DMS153 (cell line): ENCODE results near the gene BICRA.
A peak's percentile ranks its signal among the peaks of the same experiment; 100 is the strongest.
"Not testable (repeated sequence)": the region's sequence is repeated elsewhere in the genome, so short reads cannot be mapped to it uniquely, and the experiment has no call there.

Experiments used
- DNase-seq: peaks from one replicate; lab custom pipeline; 2025; lab: John Stamatoyannopoulos, UW

The BICRA gene

GRCh38 chr19:47631681-47632446 lies 22.9 kb downstream of the BICRA start:
- no peak for DNase-seq

- peak; percentile 87 for DNase-seq
Observed at GRCh38 chr19:47633517-47633916, 24.6 kb downstream of the BICRA start.

GRCh38 chr19:47633996-47634395 lies 25.1 kb downstream of the BICRA start:
- peak; percentile 62 for DNase-seq

- not testable (repeated sequence) for DNase-seq
Observed at GRCh38 chr19:47635152-47635754, 26.3 kb downstream of the BICRA start.

- DNase-seq, result no peak
Observed at GRCh38 chr19:47637550-47637949, 28.6 kb downstream of the BICRA start.

GRCh38 chr19:47641891-47642485 lies 33.1 kb downstream of the BICRA start:
- DNase-seq, result peak; percentile 2

- no peak for DNase-seq
Observed at GRCh38 chr19:47643281-47643680, 34.3 kb downstream of the BICRA start.

- DNase-seq, result no peak
Observed at GRCh38 chr19:47644199-47644598, 35.3 kb downstream of the BICRA start.

GRCh38 chr19:47644743-47645482 lies 36.0 kb downstream of the BICRA start:
- DNase-seq, result peak; percentile 60

GRCh38 chr19:47646924-47647323 lies 38.0 kb downstream of the BICRA start:
- no peak for DNase-seq

GRCh38 chr19:47649588-47649987 lies 40.7 kb downstream of the BICRA start:
- no peak for DNase-seq

GRCh38 chr19:47650700-47651099 lies 41.8 kb downstream of the BICRA start:
- no peak for DNase-seq

GRCh38 chr19:47651132-47651531 lies 42.2 kb downstream of the BICRA start:
- no peak for DNase-seq

- no peak for DNase-seq
Observed at GRCh38 chr19:47651691-47652090, 42.8 kb downstream of the BICRA start.

GRCh38 chr19:47652285-47652684 lies 43.4 kb downstream of the BICRA start:
- no peak for DNase-seq

GRCh38 chr19:47653856-47654255 lies 44.9 kb downstream of the BICRA start:
- no peak for DNase-seq

GRCh38 chr19:47657719-47658118 lies 48.8 kb downstream of the BICRA start:
- no peak for DNase-seq

GRCh38 chr19:47658431-47659348 lies 49.8 kb downstream of the BICRA start:
- DNase-seq, result no peak

- no peak for DNase-seq
Observed at GRCh38 chr19:47660435-47660832, 51.5 kb downstream of the BICRA start.

- DNase-seq, result no peak
Observed at GRCh38 chr19:47661161-47661560, 52.2 kb downstream of the BICRA start.

- DNase-seq, result no peak
Observed at GRCh38 chr19:47661611-47662010, 52.7 kb downstream of the BICRA start.
